Heart right ventricle (tissue), 16 donors: ENCODE measurements around the gene SEPTIN12. TPM values are rescaled to one million over a fixed set of nuclear protein-coding genes. Genes with fewer than 3 reads are reported as not detected.

ENCODE experiments used
- ATAC-seq, 8 donors: fragments of 200-7000 bp; cut with Tn5 transposase; one replicate each; pipeline ENCODE4 v1.9.1; 2020; ENCODE audit warnings: mild to moderate bottlenecking in 8 of 8, moderate library complexity in 8 of 8, moderate number of reproducible peaks in 1 of 8
- DNase-seq, 2 donors: peaks; one replicate each; pipeline ENCODE4 v3.0.0-alpha.2; 2020
- H3K27ac ChIP-seq, 10 donors: fragments of 200-600 bp; sonication (generic) in 2 of 10; one replicate each; pipeline versions ENCODE4 v1.5.0 to v1.8.0; 2020 to 2022; ENCODE audit warnings: mild to moderate bottlenecking in 3 of 10
- H3K27me3 ChIP-seq, 7 donors: fragments of 200-600 bp; one replicate each; pipeline ENCODE4 v1.8.0; 2021 to 2022; ENCODE audit warnings: mild to moderate bottlenecking in 2 of 7
- H3K36me3 ChIP-seq, 9 donors: fragments of 200-600 bp; sonication (generic) in 1 of 9; one replicate each; pipeline versions ENCODE4 v1.5.0 to v1.8.0; 2020 to 2022; ENCODE audit warnings: mild to moderate bottlenecking in 2 of 9
- H3K4me1 ChIP-seq, 9 donors: fragments of 200-600 bp; sonication (generic) in 1 of 9; one replicate each; pipeline versions ENCODE4 v1.5.0 to v1.8.0; 2020 to 2022; ENCODE audit warnings: mild to moderate bottlenecking in 4 of 9
- H3K4me3 ChIP-seq, 10 donors: fragments of 200-600 bp; sonication (generic) in 2 of 10; one replicate each; pipeline versions ENCODE4 v1.5.0 to v1.8.0; 2020 to 2022; ENCODE audit warnings: mild to moderate bottlenecking in 7 of 10, moderate library complexity in 2 of 10
- H3K9me3 ChIP-seq, 11 donors: fragments of 200-600 bp in 10 of 11; sonication (generic) in 2 of 11; one replicate each; pipeline versions ENCODE4 v1.5.0 to v1.8.0; 2013 to 2022; ENCODE audit warnings: mild to moderate bottlenecking in 2 of 11, control low read depth in 1 of 11, moderate library complexity in 1 of 11
- CTCF ChIP-seq, 9 donors: fragments of 200-600 bp; sonication (generic) in 2 of 9; IDR thresholded peaks; one replicate each; pipeline versions ENCODE4 v1.5.0 to v1.8.0; 2021 to 2022; ENCODE audit warnings: antibody characterized with exemption in 9 of 9, mild to moderate bottlenecking in 5 of 9, moderate library complexity in 1 of 9
- WGBS, 2 donors: extraction: QIAGEN DNeasy Blood & Tissue Kit; methylation state at CpG; one replicate each; pipeline ENCODE4 v1.1.7; 2013; ENCODE audit warnings: inconsistent platforms in 1 of 2; 5-methylcytosine and 5-hydroxymethylcytosine counted together
- intact Hi-C, 10 donors: fragments of 100-400 bp; cut with DNase I; formaldehyde crosslinking; loops; one replicate each; pipeline versions ENCODE4 v1.11.1 to v1.14.2; 2022
- polyA plus RNA-seq, 2 donors: library from polyadenylated mRNA; stranded (reverse); fragments of 200-250 nt; gene quantifications; one replicate each; pipeline ENCODE4 v1.2.3, GENCODE V29; 2013
- total RNA-seq, 10 donors: library from RNA; stranded (reverse); fragmentation: NEBNext Ultra II Directional in 3 of 10; extraction: Animal tissue kit (Norgen Biotek cat#: 25700) in 3 of 10; gene quantifications; one replicate each; pipeline versions ENCODE4 v1.2.1 to v1.2.4, GENCODE V29; 2021 to 2023
- donor health status: Arrhythmogenic right ventricular cardiomyopathy.
- donor health status: ischemic (EF 13 %, LVEDD 7.1; RV severe dilation, severe dysfunction).
- donor health status: healthy with polysubstance abuse.
- donor health status: DM: no; HTN: yes; CAD: no.
- donor health status: DM: no; HTN: no; CAD: no.
- donor health status: ischemic (EF 25% LVEDD 6.9; RV normal size, moderate dysfunction).
- donor health status: ischemic (EF 25% LVEDD 5.7; RV mildly dilated, moderate dysfunction).
- donor health status: healthy.
- donor health status: DM: yes; HTN: yes; CAD: no.
- donor health status: Ischemic cardiomyopathy.
- donor health status: ischemic (EF 35%, LVEDD 5.7; RV mildly dilated, moderate dysfunction).
- donor health status: nonischemic (EF 11% LVEDD 7.7; RV severe dilation, severe dysfunction).
- donor health status: DM: yes; HTN: yes; CAD: no.
- donor health status: PGD.
- donor health status: ischemic (EF 29% LVEDD 5.4; RV normal size, mild dysfunction).
- donor health status: nonischemic (EF 23%, LVEDD 6.1; RV moderate dilation, normal function).

Gene SEPTIN12
- total and polyA plus RNA-seq, 12 donors, result 1.3 TPM; not detected in 11

GRCh38 chr16:4766875-4767628 is 21.1 kb downstream of the SEPTIN12 start, which contains the start of gene ZNF500:
Gene ZNF500 (minus strand): TSS chr16:4767162. CDS start chr16:4765978, 1,184 bp downstream.
- ATAC-seq (peak; percentile 94 to 97 (median 96)), DNase-seq (peak; percentile 99)
- Histone ChIP-seq H3K27ac (peak within 1 kb of the TSS; percentile 51 to 93 (median 88)), H3K36me3 (peaks cover 0 to 34% (median 17%) of the 10 kb centered on the region in 9 donors), H3K4me3 (peak within 1 kb of the TSS; percentile 79 to 99 (median 86)), H3K4me1 (peaks cover 12 to 44% (median 32%) of the 10 kb centered on the region in 9 donors), H3K9me3 (no peaks in the 10 kb centered on the region), H3K27me3 (no peaks in the 10 kb centered on the region)
- intact Hi-C loops, result loop anchor here in 4 of 10 donors (2.0 to 5.0 kb wide), 4 partner anchors 35 to 190 kb away; partner anchors contain the start of genes ROGDI (in 3 of the 4), ANKS3 (in 1 of the 4), DNAAF8 (in 1 of the 4) and SEC14L5 (in 1 of the 4)
- WGBS, 2 donors, result 4% methylated on average over 64 to 72 of the region's 72 CpGs
- peak in 2 of 9 donors; percentile 6 to 12 for TF ChIP-seq CTCF (IDR thresholded peaks at IDR 0.05)

- Histone ChIP-seq H3K36me3 (peaks cover 1 to 46% (median 20%) of the 10 kb centered on the region in 9 donors), H3K27ac (peak overlapping the region in 9 of 10 donors; percentile 83 to 93 (median 89)), H3K9me3 (no peaks in the 10 kb centered on the region), H3K4me1 (peaks cover 12 to 44% (median 32%) of the 10 kb centered on the region in 9 donors), H3K4me3 (peak overlapping the region; percentile 79 to 99 (median 86)), H3K27me3 (no peaks in the 10 kb centered on the region)
- no peak for TF ChIP-seq CTCF (IDR thresholded peaks at IDR 0.05)
- WGBS, 2 donors, result 62 to 64% methylated on average over 26 of the region's 26 CpGs
- DNase-seq (no peak), ATAC-seq (no peak)
- intact Hi-C loops, result loop anchor here in 4 of 10 donors (2.0 to 5.0 kb wide), 4 partner anchors 33 to 192 kb away; partner anchors contain the start of genes ROGDI (in 3 of the 4), ANKS3 (in 1 of the 4), DNAAF8 (in 1 of the 4) and SEC14L5 (in 1 of the 4)
Measured at GRCh38 chr16:4765511-4766474, 22.4 kb downstream of the SEPTIN12 start.

- intact Hi-C loops, result no loop called here
- Histone ChIP-seq H3K27ac (no peak overlapping the region), H3K9me3 (no peaks in the 10 kb centered on the region), H3K4me3 (no peak overlapping the region), H3K27me3 (no peaks in the 10 kb centered on the region), H3K4me1 (peaks cover 12 to 41% (median 28%) of the 10 kb centered on the region in 9 donors), H3K36me3 (peaks cover 5 to 66% (median 36%) of the 10 kb centered on the region in 9 donors)
- no peak for TF ChIP-seq CTCF (IDR thresholded peaks at IDR 0.05)
- DNase-seq (no peak), ATAC-seq (no peak)
- WGBS, 2 donors, result 91 to 92% methylated on average over 7 of the region's 7 CpGs
Measured at GRCh38 chr16:4763791-4764190, 24.4 kb downstream of the SEPTIN12 start.

- ATAC-seq (no peak), DNase-seq (no peak)
- Histone ChIP-seq H3K27me3 (no peaks in the 10 kb centered on the region), H3K36me3 (peaks cover 5 to 82% (median 42%) of the 10 kb centered on the region in 9 donors), H3K27ac (no peak overlapping the region), H3K4me1 (peaks cover 5 to 30% (median 18%) of the 10 kb centered on the region in 9 donors), H3K9me3 (no peaks in the 10 kb centered on the region), H3K4me3 (no peak overlapping the region)
- intact Hi-C loops, result no loop called here
- WGBS, 2 donors, result 88 to 95% methylated on average over 9 of the region's 9 CpGs
- TF ChIP-seq CTCF (IDR thresholded peaks at IDR 0.05), result no peak
Measured at GRCh38 chr16:4762205-4762604, 25.9 kb downstream of the SEPTIN12 start.
